Suprapubic skin (tissue), 3 donors: ENCODE results near the gene RNF214.
"Not testable (repeated sequence)": the region's sequence is repeated elsewhere in the genome, so short reads cannot be mapped to it uniquely, and the experiment has no call there.

ENCODE experiments used
- CTCF ChIP-seq, 2 donors: fragments of 200-600 bp in 1 of 2; fragments of 450-650 bp in 1 of 2; sonication (generic) in 1 of 2; IDR thresholded peaks; one replicate each; pipeline ENCODE4 v1.5.1; 2016 to 2019; ENCODE audit warnings: antibody characterized with exemption in 2 of 2, mild to moderate bottlenecking in 1 of 2, moderate library complexity in 1 of 2
- POLR2A ChIP-seq, 2 donors: fragments of 450-650 bp; IDR thresholded peaks; one replicate each; pipeline ENCODE4 v1.6.1; 2017; ENCODE audit warnings: antibody characterized with exemption in 2 of 2, mild to moderate bottlenecking in 2 of 2, moderate library complexity in 2 of 2

- not testable (repeated sequence) for TF ChIP-seq POLR2A, CTCF (IDR thresholded peaks at IDR 0.05)
Measured at GRCh38 chr11:117272175-117272574, 39.7 kb downstream of the RNF214 start.
